ENCODE data around the gene SLC30A1.

- TF ChIP-seq EZH2phosphoT487 (IDR thresholded peaks at IDR 0.05; ENCODE audit: borderline replicate concordance) = no peak
- TF ChIP-seq, protein P1, sequence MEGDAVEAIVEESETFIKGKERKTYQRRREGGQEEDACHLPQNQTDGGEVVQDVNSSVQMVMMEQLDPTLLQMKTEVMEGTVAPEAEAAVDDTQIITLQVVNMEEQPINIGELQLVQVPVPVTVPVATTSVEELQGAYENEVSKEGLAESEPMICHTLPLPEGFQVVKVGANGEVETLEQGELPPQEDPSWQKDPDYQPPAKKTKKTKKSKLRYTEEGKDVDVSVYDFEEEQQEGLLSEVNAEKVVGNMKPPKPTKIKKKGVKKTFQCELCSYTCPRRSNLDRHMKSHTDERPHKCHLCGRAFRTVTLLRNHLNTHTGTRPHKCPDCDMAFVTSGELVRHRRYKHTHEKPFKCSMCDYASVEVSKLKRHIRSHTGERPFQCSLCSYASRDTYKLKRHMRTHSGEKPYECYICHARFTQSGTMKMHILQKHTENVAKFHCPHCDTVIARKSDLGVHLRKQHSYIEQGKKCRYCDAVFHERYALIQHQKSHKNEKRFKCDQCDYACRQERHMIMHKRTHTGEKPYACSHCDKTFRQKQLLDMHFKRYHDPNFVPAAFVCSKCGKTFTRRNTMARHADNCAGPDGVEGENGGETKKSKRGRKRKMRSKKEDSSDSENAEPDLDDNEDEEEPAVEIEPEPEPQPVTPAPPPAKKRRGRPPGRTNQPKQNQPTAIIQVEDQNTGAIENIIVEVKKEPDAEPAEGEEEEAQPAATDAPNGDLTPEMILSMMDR (conservative IDR thresholded peaks at IDR 0.05; ENCODE audit: low read length) = no peak
Observed at GRCh38 chr1:211532088-211532444, 46.9 kb downstream of the SLC30A1 start.
